SK-N-SH treated with all-trans-retinoic acid at 6 μM for 48 hours (cell line): ENCODE measurements around the gene ZNF831.

ENCODE experiments used
- ATAC-seq: fragments of 200-7000 bp; cut with Tn5 transposase; 3 replicates; pipeline ENCODE4 v1.9.1; 2020; ENCODE audit warnings: mild to moderate bottlenecking, moderate library complexity
- ARNTL ChIP-seq: fragments of 450-650 bp; formaldehyde crosslinking; IDR thresholded peaks from 2 replicates; pipeline ENCODE4 v1.5.0; 2020; ENCODE audit warnings: low read depth, mild to moderate bottlenecking, moderate library complexity, borderline replicate concordance
- BACH2 ChIP-seq: fragments of 250-450 bp; sonication (Bioruptor Pico); IDR thresholded peaks from 2 replicates; pipeline ENCODE4 v1.9.0; 2021; ENCODE audit warnings: mild to moderate bottlenecking, borderline replicate concordance
- CREB5 ChIP-seq: fragments of 250-450 bp; sonication (Bioruptor Pico); IDR thresholded peaks from 2 replicates; pipeline ENCODE4 v1.5.1; 2020; ENCODE audit warnings: low read depth, mild to moderate bottlenecking, moderate library complexity
- CSDC2 ChIP-seq: fragments of 250-450 bp; sonication (Bioruptor Pico); IDR thresholded peaks from 2 replicates; pipeline ENCODE4 v1.5.0; 2020; ENCODE audit warnings: mild to moderate bottlenecking, moderate library complexity
- CSRNP3 ChIP-seq: fragments of 250-450 bp; sonication (Bioruptor Pico); IDR thresholded peaks from 2 replicates; pipeline ENCODE4 v1.5.1; 2021; ENCODE audit warnings: mild to moderate bottlenecking, moderate library complexity
- ESRRG ChIP-seq: fragments of 250-450 bp; sonication (Bioruptor Pico); IDR thresholded peaks from 2 replicates; pipeline ENCODE4 v1.6.1; 2021; ENCODE audit warnings: mild to moderate bottlenecking
- GLIS3 ChIP-seq: fragments of 250-450 bp; sonication (Bioruptor Pico); IDR thresholded peaks from 2 replicates; pipeline ENCODE4 v1.5.0; 2020; ENCODE audit warnings: mild to moderate bottlenecking, moderate library complexity
- ISL1 ChIP-seq: fragments of 250-450 bp; sonication (Bioruptor Pico); IDR thresholded peaks from 2 replicates; pipeline ENCODE4 v2.1.2; 2022; ENCODE audit warnings: mild to moderate bottlenecking, moderate library complexity
- PPARA ChIP-seq: fragments of 250-450 bp; sonication (Bioruptor Pico); IDR thresholded peaks from 2 replicates; pipeline ENCODE4 v1.5.0; 2020; ENCODE audit warnings: mild to moderate bottlenecking, borderline replicate concordance
- RARB ChIP-seq: fragments of 250-450 bp; sonication (Bioruptor Pico); IDR thresholded peaks from 2 replicates; pipeline ENCODE4 v1.8.0; 2021; ENCODE audit warnings: mild to moderate bottlenecking, moderate library complexity
- SNAI2 ChIP-seq: fragments of 250-450 bp; sonication (Bioruptor Pico); IDR thresholded peaks from 2 replicates; pipeline ENCODE4 v1.5.0; 2020; ENCODE audit warnings: mild to moderate bottlenecking, moderate library complexity
- TCF4 ChIP-seq: fragments of 250-450 bp; sonication (Bioruptor Pico); IDR thresholded peaks from 2 replicates; pipeline ENCODE4 v1.8.0; 2021; ENCODE audit warnings: mild to moderate bottlenecking, moderate library complexity, borderline replicate concordance
- TOX ChIP-seq: fragments of 250-450 bp; sonication (Bioruptor Pico); IDR thresholded peaks from 2 replicates; pipeline ENCODE4 v1.8.0; 2021; ENCODE audit warnings: mild to moderate bottlenecking, moderate library complexity, borderline replicate concordance
- ZC3H10 ChIP-seq: fragments of 250-450 bp; sonication (Bioruptor Pico); IDR thresholded peaks from 2 replicates; pipeline ENCODE4 v1.5.1; 2021; ENCODE audit warnings: mild to moderate bottlenecking, moderate library complexity
- ZFP3 ChIP-seq: fragments of 250-450 bp; sonication (Bioruptor Pico); IDR thresholded peaks from 2 replicates; pipeline ENCODE4 v1.5.0; 2020; ENCODE audit warnings: mild to moderate bottlenecking, moderate library complexity
- ZNF565 ChIP-seq: fragments of 450-650 bp; formaldehyde crosslinking; conservative IDR thresholded peaks from 2 replicates; pipeline ENCODE4 v1.5.0; 2020; ENCODE audit warnings: low read depth, mild to moderate bottlenecking, moderate library complexity
- ZNF70 ChIP-seq: fragments of 450-650 bp; formaldehyde crosslinking; IDR thresholded peaks from 2 replicates; pipeline ENCODE4 v1.5.0; 2020; ENCODE audit warnings: mild to moderate bottlenecking, moderate library complexity
- ZNF8 ChIP-seq: fragments of 450-650 bp; formaldehyde crosslinking; IDR thresholded peaks from 2 replicates; pipeline ENCODE4 v1.5.0; 2020; ENCODE audit warnings: mild to moderate bottlenecking, moderate library complexity
- TF ChIP-seq, protein P1 (sequence below): fragments of 250-450 bp; sonication (Bioruptor Pico); IDR thresholded peaks from 2 replicates; pipeline ENCODE4 v1.8.0; 2021; ENCODE audit warnings: low read depth, mild to moderate bottlenecking, moderate library complexity, borderline replicate concordance
- TF ChIP-seq, protein P2 (sequence below): fragments of 250-450 bp; sonication (Bioruptor Pico); IDR thresholded peaks from 2 replicates; pipeline ENCODE4 v1.5.0; 2020; ENCODE audit warnings: mild to moderate bottlenecking, moderate library complexity
- TF ChIP-seq, protein P3 (sequence below): fragments of 250-450 bp; sonication (Bioruptor Pico); IDR thresholded peaks from 2 replicates; pipeline ENCODE4 v1.8.0; 2020; ENCODE audit warnings: mild to moderate bottlenecking, moderate library complexity, borderline replicate concordance

ZNF831 gene

DNA sequence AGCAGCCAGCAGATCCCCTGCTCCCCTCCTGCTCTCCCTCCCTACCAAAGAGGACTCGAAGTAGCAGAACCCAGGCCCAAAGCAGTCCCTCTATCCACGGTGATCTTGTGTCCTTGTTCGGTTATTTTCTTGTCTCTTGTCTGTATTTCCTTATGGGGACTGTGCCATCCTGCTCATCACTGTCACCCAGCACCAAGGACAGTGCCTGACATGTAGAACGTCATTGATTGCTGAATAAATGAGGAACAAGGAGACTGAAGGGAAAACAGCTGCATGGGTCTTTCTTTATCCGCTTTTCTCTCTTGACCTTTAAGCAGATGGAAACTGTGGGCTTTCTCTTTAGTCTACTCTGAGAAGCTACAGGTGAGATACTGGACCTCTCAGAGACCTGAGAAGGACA lies 29.4 kb upstream of the ZNF831 start:
- TF ChIP-seq TCF4 (CRISPR knock-in tag), result no peak
- ATAC-seq, result no peak

DNA sequence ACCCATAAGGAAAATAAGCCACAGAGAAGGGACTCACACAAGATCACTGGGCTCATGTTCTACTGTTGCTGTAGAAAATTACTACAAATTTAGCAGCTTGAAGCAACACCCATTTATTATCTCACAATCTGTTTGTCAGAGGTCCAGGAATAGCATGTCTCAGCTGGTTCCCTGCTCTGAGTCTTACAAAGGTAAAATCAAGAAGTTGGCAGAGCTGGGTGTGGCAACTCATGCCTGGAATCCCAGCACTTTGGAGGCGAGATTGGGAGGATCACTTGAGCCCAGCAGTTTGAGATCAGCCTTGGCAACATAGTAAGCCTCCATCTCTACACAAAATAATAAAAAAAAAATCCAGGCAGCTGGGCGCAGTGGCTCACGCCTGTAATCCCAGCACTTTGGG lies 28.5 kb upstream of the ZNF831 start:
- ATAC-seq, result no peak
- TF ChIP-seq ESRRG (CRISPR knock-in tag), result no peak
- TF ChIP-seq ZNF70, result no peak
- no peak for TF ChIP-seq ARNTL
- TF ChIP-seq RARB (CRISPR knock-in tag), result no peak
- TF ChIP-seq, protein P1, sequence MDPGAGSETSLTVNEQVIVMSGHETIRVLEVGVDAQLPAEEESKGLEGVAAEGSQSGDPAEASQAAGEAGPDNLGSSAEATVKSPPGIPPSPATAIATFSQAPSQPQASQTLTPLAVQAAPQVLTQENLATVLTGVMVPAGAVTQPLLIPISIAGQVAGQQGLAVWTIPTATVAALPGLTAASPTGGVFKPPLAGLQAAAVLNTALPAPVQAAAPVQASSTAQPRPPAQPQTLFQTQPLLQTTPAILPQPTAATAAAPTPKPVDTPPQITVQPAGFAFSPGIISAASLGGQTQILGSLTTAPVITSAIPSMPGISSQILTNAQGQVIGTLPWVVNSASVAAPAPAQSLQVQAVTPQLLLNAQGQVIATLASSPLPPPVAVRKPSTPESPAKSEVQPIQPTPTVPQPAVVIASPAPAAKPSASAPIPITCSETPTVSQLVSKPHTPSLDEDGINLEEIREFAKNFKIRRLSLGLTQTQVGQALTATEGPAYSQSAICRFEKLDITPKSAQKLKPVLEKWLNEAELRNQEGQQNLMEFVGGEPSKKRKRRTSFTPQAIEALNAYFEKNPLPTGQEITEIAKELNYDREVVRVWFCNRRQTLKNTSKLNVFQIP (CRISPR knock-in tag), result no peak
- TF ChIP-seq ZNF565 (CRISPR knock-in tag), result no peak
- no peak for TF ChIP-seq CREB5
- TF ChIP-seq ZFP3 (CRISPR knock-in tag), result no peak
- TF ChIP-seq ISL1 (CRISPR knock-in tag), result no peak
- TF ChIP-seq TOX (CRISPR knock-in tag), result no peak
- TF ChIP-seq CSRNP3 (CRISPR knock-in tag), result no peak
- no peak for TF ChIP-seq ZNF8 (CRISPR knock-in tag)
- TF ChIP-seq, protein P2, sequence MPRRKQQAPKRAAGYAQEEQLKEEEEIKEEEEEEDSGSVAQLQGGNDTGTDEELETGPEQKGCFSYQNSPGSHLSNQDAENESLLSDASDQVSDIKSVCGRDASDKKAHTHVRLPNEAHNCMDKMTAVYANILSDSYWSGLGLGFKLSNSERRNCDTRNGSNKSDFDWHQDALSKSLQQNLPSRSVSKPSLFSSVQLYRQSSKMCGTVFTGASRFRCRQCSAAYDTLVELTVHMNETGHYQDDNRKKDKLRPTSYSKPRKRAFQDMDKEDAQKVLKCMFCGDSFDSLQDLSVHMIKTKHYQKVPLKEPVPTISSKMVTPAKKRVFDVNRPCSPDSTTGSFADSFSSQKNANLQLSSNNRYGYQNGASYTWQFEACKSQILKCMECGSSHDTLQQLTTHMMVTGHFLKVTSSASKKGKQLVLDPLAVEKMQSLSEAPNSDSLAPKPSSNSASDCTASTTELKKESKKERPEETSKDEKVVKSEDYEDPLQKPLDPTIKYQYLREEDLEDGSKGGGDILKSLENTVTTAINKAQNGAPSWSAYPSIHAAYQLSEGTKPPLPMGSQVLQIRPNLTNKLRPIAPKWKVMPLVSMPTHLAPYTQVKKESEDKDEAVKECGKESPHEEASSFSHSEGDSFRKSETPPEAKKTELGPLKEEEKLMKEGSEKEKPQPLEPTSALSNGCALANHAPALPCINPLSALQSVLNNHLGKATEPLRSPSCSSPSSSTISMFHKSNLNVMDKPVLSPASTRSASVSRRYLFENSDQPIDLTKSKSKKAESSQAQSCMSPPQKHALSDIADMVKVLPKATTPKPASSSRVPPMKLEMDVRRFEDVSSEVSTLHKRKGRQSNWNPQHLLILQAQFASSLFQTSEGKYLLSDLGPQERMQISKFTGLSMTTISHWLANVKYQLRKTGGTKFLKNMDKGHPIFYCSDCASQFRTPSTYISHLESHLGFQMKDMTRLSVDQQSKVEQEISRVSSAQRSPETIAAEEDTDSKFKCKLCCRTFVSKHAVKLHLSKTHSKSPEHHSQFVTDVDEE (CRISPR knock-in tag), result no peak
- no peak for TF ChIP-seq GLIS3 (CRISPR knock-in tag)
- no peak for TF ChIP-seq SNAI2 (CRISPR knock-in tag)
- TF ChIP-seq PPARA (CRISPR knock-in tag), result no peak
- TF ChIP-seq TCF4 (CRISPR knock-in tag), result no peak

- no peak for TF ChIP-seq ZNF70
- TF ChIP-seq TOX (CRISPR knock-in tag), result no peak
- TF ChIP-seq ZC3H10 (CRISPR knock-in tag), result no peak
- no peak for TF ChIP-seq ISL1 (CRISPR knock-in tag)
- no peak for TF ChIP-seq TCF4 (CRISPR knock-in tag)
- no peak for TF ChIP-seq BACH2 (CRISPR knock-in tag)
- TF ChIP-seq, protein P1 (CRISPR knock-in tag), result no peak
- TF ChIP-seq CREB5, result no peak
- TF ChIP-seq, protein P3, sequence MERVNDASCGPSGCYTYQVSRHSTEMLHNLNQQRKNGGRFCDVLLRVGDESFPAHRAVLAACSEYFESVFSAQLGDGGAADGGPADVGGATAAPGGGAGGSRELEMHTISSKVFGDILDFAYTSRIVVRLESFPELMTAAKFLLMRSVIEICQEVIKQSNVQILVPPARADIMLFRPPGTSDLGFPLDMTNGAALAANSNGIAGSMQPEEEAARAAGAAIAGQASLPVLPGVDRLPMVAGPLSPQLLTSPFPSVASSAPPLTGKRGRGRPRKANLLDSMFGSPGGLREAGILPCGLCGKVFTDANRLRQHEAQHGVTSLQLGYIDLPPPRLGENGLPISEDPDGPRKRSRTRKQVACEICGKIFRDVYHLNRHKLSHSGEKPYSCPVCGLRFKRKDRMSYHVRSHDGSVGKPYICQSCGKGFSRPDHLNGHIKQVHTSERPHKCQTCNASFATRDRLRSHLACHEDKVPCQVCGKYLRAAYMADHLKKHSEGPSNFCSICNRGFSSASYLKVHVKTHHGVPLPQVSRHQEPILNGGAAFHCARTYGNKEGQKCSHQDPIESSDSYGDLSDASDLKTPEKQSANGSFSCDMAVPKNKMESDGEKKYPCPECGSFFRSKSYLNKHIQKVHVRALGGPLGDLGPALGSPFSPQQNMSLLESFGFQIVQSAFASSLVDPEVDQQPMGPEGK, result no peak
- no peak for TF ChIP-seq CSDC2 (CRISPR knock-in tag)
- ATAC-seq, result no peak
Observed at GRCh38 chr20:59136027-59136426, 27.6 kb upstream of the ZNF831 start.
